Measurements from ENCODE around the gene OBSCN.
"Not testable (repeated sequence)": the region's sequence is repeated elsewhere in the genome, so short reads cannot be mapped to it uniquely, and the experiment has no call there.

The OBSCN gene

DNA sequence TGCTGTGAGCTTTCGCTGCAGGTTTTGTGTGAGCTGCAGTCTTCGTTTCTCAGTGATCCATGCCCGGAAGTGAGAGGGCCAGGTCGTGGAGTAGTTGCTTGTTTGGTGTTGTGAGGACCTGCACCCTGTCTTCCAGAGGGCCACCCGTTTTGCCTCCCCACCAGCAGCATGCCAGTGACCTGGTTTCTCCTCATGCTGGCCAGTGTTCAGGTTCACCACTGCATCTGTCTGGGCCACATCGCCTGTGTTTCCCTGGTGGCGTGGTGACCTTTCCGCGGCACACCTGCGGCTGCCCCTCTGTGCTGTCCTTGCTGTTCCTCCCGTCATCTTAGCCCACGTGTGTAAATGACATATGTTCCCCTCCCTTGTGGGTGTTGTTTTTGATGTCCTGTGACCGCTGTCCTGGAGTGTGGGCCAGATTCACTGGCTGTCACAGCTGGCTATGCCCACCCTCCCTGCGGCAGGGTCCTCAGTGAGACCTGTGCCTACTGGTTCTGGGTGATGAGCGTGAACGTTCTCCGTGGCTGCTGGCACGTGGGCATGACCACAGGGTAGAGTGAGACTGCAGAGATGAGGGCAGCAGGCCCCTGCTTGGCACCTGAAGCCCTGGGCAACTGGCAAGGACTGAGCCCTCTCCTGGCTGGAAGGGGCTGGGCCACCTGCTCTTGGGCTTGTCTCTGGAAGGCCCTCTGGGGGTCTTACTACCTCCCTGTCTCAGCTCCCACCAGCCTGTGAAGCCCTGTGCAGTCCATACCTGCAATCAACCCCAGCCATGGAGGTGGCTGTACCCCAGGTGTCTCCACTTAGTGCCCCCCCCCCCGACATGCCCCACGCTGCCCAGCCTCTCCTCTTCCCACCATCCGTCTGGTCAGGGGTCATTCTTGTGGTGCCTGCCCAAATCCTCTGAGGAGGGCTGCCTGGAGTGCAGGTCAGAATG, 35.0 kb upstream of the OBSCN start:
- no peak for DNase-seq (ENCODE audit: low read depth)

DNA sequence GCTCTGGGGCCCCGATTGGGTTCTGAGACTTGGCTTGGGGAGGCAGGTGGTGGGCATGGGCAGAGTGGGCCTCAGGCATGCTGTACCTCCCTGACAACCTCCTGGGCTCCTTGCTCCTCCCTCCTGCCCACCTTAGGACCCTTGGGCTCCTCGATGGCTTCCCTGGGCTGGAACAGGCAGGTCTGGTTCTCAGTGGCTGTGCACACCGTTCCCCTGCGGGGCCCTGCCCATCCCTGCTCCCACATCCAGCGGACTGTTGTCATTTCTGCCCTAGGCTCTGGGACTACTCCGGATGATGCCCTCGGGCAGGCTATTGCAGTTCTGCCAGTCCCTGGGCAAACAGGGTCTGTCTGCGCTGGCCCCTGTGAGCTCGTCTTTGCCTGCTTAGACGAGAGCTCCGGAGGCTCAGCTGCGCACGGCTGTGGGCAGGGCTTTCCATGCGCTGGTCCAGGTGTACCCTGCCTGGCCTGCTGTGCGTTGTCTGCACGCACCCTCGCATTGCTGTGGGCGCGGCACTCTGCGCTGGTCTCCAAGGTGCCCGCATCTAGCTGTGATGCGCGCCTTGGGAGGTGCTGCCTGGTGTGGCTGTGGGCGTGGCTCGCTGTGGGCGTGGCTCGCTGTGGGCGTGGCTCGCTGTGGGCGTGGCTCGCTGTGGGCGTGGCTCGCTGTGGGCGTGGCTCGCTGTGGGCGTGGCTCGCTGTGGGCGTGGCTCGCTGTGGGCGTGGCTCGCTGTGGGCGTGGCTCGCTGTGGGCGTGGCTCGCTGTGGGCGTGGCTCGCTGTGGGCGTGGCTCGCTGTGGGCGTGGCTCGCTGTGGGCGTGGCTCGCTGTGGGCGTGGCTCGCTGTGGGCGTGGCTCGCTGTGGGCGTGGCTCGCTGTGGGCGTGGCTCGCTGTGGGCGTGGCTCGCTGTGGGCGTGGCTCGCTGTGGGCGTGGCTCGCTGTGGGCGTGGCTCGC, 34.0 kb upstream of the OBSCN start:
- not testable (repeated sequence) for DNase-seq (ENCODE audit: low read depth)

- DNase-seq (ENCODE audit: low read depth) = no peak
Observed at GRCh38 chr1:228174482-228175315, 33.1 kb upstream of the OBSCN start.

DNA sequence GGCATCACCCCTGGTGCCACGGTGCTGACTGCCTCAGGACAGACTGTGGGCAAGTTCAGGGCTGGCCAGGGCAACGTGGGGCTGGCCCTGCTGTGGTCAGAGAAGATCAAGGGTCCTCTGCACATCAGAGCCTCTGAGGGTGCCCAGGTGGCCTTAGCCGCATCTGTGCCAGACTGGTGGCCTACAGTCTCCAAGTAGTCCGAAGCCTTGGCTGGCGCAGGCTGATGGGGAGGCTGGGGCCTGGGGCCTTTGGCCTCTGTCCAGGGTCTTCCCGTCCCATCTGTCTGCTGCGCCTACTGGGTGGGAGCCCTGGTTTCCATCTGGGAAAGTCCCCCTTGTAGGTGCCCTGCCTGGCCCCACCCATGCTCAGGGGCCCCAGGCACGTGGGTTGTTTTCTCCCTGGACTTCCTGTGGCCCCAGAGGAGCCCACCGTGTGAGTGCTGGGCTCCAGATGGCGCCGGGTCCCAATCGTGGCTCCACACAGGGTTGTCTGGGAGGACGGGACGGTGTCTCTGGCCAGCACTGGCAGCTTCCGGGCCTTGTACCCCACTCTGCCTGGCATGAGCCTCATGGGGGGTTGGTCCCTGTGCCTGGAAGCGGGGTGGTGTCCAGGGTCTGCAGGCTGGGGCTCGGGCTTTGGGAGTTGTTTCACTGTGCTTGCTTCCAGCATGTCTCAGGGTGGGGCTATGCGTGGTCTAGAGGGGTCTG, 32.4 kb upstream of the OBSCN start:
- DNase-seq (ENCODE audit: low read depth) = no peak

DNA sequence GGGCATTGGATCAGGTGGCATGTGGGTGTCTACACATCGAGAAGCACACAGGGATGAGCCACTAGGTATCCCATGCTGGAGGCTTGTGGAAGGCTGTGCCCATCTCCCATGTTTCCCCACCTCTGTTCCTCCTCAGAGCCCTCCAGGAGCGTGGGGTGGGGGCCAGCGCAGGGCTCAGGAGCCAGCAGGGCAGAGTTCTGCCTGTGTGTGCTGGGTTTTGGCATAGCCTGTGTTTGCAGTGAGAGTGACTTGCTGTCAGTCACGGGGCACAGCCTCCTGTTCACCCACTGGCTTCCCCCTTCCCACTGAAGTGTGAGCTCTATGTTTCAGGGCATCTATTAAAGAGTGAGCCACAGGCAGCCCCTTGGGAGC, 31.8 kb upstream of the OBSCN start:
- DNase-seq (ENCODE audit: low read depth) = no peak

DNA sequence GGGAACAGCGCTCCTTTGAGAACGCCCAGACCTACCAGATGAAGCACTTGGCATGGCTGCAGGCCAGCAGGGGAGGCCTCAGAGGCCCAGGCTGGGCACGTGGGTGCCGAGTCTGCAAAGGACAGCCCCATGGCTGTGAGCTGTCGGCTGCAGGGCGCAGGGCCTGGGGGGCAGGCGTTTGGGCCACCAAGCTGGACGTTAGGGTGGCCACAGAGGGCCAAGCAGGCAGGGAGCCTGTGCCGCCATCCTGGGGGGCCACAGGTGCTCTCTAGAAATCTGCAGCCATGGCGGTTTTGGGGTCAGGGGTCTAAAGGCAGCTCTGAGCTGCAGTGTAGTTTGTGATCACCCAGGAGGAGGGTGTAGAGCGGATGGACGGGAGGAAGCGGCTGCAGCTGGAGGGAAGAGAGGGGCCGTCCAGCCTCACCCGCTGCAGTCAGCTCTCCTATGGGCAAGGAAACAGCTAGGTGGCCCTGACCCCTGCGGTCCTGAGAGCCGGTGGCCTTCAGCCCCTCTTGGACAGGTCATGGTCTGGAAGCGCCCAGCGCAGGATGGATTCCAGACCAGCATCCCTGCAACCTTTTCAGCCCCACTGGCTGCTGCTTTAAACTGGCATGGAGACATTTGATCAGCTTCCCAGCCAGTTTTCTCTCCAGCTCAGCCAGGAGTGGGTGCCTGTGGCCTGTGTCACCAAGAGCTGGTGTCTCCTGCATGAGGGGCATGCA, 31.2 kb upstream of the OBSCN start:
- no peak for DNase-seq (ENCODE audit: low read depth)

GRCh38 chr1:228177183-228177475, 30.7 kb upstream of the OBSCN start:
- no peak for DNase-seq (ENCODE audit: low read depth)

DNA sequence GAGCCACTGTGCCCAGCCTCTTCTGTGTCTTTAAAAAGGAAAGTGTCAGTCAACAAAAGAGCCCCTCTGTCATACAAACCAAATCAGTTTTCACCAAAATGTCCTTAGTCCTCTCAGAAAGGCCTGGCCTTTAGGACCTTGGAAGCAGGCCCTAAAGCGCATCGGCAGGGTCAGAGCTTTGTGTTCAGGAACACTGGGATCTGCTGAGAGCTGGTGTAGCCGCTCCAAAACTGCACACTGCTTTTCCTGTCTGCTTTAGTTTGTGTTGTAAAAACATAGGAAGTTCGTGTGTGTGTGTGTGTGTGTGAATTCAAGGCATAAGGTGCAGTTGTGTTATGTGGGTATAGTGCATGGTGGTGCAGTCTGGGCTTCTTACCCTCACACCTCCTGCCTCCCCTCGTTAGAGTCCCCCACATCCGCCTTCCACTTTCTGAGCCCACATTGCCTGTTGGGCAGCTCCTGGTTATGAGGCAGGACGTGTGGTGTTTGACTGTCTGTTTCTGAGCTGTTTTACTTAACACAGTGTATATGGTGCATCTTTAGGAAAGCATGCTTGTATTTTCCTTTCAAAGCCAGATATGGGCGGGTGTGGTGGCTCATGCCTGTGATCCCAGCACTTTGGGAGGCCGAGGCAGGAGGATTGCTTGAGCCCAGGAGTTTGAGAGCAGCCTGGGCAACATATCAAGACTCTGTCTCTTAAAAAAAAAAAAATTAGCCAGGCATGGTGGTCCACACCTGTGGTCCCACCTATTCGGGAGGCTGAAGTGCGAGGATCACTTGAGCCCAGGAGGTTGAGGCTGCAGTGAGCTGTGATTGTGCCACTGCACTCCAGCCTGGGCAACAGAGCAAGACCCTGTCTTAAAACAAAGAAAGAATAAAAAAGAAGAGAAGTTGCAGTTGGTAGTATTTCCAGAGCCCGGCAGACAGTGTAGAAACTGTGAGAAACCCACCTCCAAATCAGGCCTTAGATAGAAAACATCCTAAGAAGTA, 29.8 kb upstream of the OBSCN start:
- no peak for DNase-seq (ENCODE audit: low read depth)

DNA sequence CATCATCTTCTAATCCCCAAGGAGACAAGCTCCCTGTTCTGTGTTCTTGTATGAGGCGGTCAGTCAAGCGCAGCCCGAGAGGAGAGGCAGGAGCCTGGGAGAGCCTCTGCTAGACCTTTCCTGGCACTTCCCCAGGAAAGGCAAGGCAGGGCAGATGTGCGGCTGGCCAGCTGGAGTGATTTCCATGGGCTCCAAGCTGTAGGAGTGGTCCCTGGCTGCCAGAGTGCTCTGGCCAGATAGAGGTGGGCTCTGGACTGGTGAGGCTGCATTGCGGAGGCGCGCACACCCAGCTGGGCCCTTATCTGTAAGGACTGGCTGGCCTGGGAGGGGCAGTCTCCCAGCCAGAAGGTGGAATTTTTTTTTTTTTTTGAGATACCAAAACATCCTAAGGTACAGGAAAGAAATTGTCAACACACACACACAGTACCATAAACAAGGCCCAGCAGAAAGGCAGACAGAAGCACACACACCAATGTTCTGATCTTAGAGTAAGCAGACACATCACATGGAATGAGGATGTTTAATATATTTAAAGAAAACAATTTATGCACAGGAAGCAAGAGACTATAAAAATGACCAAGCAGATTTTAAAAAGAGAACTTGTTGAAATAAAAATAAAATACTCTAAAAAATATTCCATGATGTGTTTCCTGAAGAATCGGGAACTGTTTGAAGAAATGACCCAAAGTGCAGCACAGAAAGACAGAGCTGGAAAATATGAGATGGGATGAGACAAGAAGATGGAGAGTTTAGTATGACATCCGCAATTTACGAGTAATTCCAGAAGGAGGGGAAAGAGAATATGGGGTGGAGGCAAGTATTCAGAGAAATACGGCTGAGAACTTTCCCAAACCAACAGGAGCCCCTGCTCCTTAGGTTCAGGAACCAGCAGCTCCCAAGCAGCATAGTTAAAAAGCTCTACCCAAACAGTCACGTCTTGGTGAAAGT, 28.8 kb upstream of the OBSCN start:
- DNase-seq (ENCODE audit: low read depth) = no peak

DNA sequence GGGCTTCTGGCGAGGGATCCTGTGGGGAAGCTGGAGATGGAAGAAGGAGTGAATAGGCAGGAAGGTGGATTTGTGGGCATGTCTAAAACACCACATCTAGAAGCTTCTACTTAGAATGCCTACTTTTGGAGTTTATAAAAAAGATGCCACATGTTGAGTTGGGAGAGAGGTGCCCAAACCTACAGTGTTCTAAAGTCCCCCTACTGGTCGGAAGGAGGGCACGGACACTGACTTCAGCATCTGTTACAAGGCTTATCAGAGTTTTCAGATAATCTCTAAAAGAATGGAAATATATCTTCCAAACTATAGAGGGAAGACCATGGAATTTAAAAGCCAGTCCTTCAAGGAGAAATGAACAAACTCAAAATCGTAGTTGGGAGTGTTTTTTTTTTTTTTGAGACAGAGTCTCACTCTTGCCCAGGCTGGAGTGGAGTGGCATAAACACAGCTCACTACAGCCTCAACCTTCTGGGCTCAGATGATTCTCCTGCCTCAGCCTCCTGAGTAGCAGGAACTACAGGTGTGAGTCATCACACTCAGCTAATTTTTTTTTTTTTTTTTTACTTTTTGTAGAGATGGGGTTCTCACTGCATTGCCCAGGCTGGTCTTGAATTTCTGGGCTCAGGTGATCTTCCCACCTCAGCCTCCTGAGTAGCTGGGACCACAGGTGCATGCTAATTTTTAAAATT, 27.4 kb upstream of the OBSCN start:
- no peak for DNase-seq (ENCODE audit: low read depth)

DNA sequence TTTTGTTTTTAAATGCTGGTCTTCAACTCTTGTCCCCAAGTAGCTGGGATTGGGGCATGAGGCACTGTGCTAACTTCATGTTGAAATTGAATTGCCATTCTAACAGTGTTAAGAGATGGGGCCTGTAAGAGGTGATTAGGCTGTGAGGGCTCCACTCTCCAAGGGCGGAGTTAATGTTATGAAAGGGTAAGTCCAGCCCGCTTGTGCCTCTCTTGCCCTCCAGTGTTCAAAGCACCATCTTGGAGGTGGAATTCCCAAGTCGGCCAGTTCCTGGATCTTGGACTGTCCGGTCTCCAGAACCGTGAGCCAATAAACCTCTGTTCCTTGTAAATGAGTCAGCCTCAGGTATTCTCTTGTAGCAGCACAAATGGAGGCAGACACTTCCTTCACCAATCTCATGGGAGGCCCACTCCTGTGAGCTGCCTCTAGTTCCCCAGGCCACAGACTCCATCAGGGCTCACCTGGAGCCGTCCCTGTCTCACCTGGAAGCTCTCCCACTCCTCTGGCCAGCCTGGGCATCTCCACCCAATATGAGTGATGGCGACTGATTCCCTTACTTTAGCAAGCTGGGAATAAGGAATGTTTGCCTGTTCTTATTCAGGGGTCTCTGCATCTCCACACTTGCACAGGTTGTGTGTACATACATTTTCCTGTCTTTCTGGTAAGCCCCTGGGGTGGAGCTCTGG, 26.7 kb upstream of the OBSCN start:
- DNase-seq (ENCODE audit: low read depth) = no peak

GRCh38 chr1:228181645-228182034, 26.2 kb upstream of the OBSCN start:
- no peak for DNase-seq (ENCODE audit: low read depth)

- DNase-seq (ENCODE audit: low read depth) = no peak
Observed at GRCh38 chr1:228182296-228183030, 25.4 kb upstream of the OBSCN start.

DNA sequence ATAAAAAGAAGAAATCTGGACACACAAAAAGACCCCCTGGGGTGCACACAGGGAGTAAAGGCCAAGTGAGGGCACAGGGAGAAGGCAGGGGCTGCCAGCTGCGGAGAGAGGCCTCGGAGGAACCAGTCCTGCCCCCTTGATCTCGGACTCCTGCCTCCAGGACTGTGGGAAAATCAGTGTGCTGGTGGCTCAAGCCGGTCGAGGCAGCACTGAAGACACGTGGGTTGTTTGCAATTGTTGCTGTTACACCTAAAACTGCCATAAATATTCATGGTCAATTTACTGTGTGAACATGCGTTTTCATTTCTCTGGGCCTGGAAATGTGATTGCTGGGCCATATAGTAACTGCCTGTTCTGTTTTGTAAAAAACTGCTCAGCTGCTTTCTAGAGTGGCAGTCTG, 23.7 kb upstream of the OBSCN start:
- DNase-seq (ENCODE audit: low read depth) = no peak

DNA sequence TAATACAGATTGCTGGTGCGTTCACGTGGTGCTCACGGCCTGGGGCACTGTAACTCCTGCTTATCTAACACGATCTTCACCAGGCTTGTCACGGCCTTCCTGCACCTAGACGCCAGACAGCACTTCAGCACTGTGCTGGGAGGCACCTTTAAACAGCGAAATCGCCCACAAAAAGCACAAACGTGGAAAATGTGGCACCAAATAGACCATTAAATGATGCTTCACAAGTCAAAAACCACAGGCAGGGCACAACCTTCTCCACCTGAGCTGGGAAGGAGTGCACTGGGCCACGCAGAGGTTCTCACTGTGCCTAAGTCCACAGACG, 22.2 kb upstream of the OBSCN start:
- no peak for DNase-seq (ENCODE audit: low read depth)

- not testable (repeated sequence) for DNase-seq (ENCODE audit: low read depth)
Observed at GRCh38 chr1:228188249-228188648, 19.6 kb upstream of the OBSCN start.

GRCh38 chr1:228190182-228190581, 17.7 kb upstream of the OBSCN start:
- no peak for DNase-seq (ENCODE audit: low read depth)
